Thyroid gland (tissue), 4 donors: Measurements from ENCODE around the gene ALKBH6.

ENCODE experiments used
- CTCF ChIP-seq, 6 experiments: fragments of 200-600 bp in 3 of 6; fragments of 450-650 bp in 3 of 6; sonication (generic) in 3 of 6; IDR thresholded peaks; one replicate each; pipeline ENCODE4 v1.5.1; 2016 to 2019; ENCODE audit warnings: antibody characterized with exemption in 6 of 6, mild to moderate bottlenecking in 2 of 6, inconsistent platforms in 1 of 6, moderate library complexity in 1 of 6
- POLR2A ChIP-seq, 2 donors: fragments of 450-650 bp; IDR thresholded peaks; one replicate each; pipeline ENCODE4 v1.6.1; 2017; ENCODE audit warnings: antibody characterized with exemption in 2 of 2, mild to moderate bottlenecking in 2 of 2, moderate library complexity in 1 of 2

GRCh38 chr19:36030264-36031148 lies 16.5 kb upstream of the ALKBH6 start:
- TF ChIP-seq POLR2A (IDR thresholded peaks at IDR 0.05), result no peak
- no peak for TF ChIP-seq CTCF (IDR thresholded peaks at IDR 0.05)
